Activated naive CD8-positive, alpha-beta T cell (primary cell): ENCODE results near the gene GAL.

Source experiments
- H3K27ac Mint-ChIP-seq: one replicate; pipeline ENCODE4 v1.8.0; 2021; ENCODE audit warnings: mixed read lengths
- H3K27me3 Mint-ChIP-seq: one replicate; pipeline ENCODE4 v1.8.0; 2021; ENCODE audit warnings: mixed read lengths
- H3K36me3 Mint-ChIP-seq: one replicate; pipeline ENCODE4 v1.8.0; 2021; ENCODE audit warnings: mixed read lengths
- H3K4me1 Mint-ChIP-seq: one replicate; pipeline ENCODE4 v1.8.0; 2021; ENCODE audit warnings: low read depth, mixed read lengths
- H3K4me3 Mint-ChIP-seq: one replicate; pipeline ENCODE4 v1.8.0; 2021; ENCODE audit warnings: mild to moderate bottlenecking, mixed read lengths
- H3K9me3 Mint-ChIP-seq: one replicate; pipeline ENCODE4 v1.8.0; 2021; ENCODE audit warnings: low read depth, mixed read lengths

The GAL gene

GRCh38 chr11:68683536-68684384 is 584 bp upstream of the GAL start:
- H3K9me3 Mint-ChIP-seq: no peaks in the 10 kb centered on the region
- no peaks in the 10 kb centered on the region for H3K4me1 Mint-ChIP-seq
- no peak overlapping the region for H3K4me3 Mint-ChIP-seq
- peaks cover 14% of the 10 kb centered on the region for H3K27me3 Mint-ChIP-seq
- H3K36me3 Mint-ChIP-seq: no peaks in the 10 kb centered on the region
- H3K27ac Mint-ChIP-seq: no peak overlapping the region

DNA sequence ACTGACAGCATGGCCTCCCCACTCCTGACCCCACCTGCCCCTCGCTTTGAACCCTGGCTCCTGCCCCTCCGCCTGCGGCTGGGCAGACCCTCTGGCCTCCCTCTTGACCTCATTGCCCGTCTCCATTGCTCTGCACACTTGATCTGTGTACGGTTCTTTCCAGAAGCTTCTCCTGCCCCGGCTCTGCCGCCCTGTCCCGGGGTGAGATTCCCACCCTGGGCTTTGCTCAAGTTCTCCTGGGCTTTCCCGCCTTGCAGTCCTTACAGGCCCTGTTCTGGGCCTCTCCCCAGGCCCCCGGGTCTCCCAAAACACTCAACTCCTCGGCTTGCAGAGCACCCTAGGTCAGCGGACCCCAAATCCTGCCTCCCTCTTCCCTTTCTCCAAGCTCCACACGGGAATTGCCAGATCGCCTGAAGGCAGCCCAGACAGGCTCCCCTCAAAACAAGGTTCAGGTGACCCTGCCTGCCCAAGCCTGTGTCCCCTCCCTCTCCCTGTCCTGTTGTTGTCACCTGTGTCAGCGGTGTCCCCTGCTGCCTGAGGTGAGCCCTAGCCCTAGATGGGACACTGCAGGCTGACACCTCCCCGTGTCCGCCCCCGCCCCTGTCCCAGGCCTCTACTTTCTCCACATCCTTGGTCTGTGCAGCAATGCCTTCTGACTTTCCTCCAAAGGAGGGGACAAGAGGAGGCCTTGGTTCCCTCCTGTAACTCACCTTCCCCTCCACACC is 1.5 kb downstream of the GAL start:
- Mint-ChIP-seq H3K9me3 (no peaks in the 10 kb centered on the region), H3K4me3 (peak overlapping the region; percentile 63), H3K4me1 (peaks cover 14% of the 10 kb centered on the region), H3K27ac (peak overlapping the region; percentile 54), H3K36me3 (no peaks in the 10 kb centered on the region), H3K27me3 (peaks cover 14% of the 10 kb centered on the region)

GRCh38 chr11:68686486-68686885 is 2.1 kb downstream of the GAL start:
- Mint-ChIP-seq H3K27me3 (peaks cover 14% of the 10 kb centered on the region), H3K4me1 (peaks cover 20% of the 10 kb centered on the region), H3K4me3 (peak overlapping the region; percentile 50), H3K36me3 (no peaks in the 10 kb centered on the region), H3K27ac (no peak overlapping the region), H3K9me3 (no peaks in the 10 kb centered on the region)

DNA sequence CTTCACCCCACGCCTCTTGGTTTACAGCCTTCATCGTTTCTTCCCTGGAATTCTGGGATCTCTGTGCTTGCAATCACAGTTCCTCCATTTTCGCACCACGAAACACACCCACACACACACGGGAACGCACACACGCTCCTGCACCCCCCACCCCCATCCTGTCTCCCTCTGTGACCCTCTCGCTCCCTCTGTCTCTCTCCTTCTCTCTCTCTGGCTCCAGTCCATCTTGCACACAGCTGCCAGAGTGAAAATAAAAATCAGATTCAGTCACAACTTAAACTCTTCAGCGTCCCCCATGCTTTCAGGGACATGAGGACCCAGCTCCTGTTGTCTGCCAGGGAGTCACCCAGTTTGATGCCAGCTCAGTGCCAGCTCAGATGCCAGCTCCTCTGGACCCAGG is 3.0 kb downstream of the GAL start:
- H3K27me3 Mint-ChIP-seq: peaks cover 12% of the 10 kb centered on the region
- H3K4me1 Mint-ChIP-seq: peaks cover 22% of the 10 kb centered on the region
- no peak overlapping the region for H3K4me3 Mint-ChIP-seq
- no peaks in the 10 kb centered on the region for H3K36me3 Mint-ChIP-seq
- H3K9me3 Mint-ChIP-seq: no peaks in the 10 kb centered on the region
- no peak overlapping the region for H3K27ac Mint-ChIP-seq

DNA sequence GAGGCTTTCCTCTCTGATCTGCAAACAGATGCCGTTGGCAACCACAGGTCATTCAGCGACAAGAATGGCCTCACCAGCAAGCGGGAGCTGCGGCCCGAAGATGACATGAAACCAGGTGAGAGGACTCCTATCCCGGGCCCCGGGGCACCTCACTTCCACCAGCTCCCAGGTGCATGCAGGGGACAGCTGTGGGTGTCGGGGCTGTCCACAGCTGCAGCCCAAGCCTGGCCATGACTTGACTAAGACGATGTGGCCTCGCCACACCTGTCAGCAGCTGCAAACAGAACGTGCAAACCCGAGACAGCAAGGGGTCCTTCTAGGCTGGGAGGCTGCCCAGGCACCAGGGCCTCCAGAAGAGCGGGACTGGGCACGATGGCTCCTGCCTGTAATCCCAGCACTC is 3.6 kb downstream of the GAL start:
- Mint-ChIP-seq H3K27ac (no peak overlapping the region), H3K27me3 (peaks cover 9% of the 10 kb centered on the region), H3K9me3 (no peaks in the 10 kb centered on the region), H3K36me3 (no peaks in the 10 kb centered on the region), H3K4me1 (peaks cover 23% of the 10 kb centered on the region), H3K4me3 (no peak overlapping the region)

DNA sequence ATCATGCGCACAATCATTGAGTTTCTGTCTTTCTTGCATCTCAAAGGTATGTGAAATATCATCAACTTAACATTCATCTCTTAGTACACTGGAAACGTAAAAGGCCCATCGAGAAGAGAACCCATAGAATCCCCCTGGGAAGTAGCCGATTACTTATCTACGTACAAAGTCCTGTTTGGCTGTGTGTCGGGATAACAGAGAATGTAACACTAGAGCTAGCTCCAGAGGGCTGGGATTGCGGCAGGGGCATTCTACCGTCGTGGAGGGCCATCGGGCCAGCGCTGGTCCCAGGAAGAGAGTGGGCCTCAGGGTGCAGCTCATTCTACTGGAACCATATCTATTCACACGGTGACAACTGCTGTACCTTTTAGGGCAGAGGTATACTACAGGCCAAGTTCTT is 4.5 kb downstream of the GAL start:
- H3K4me1 Mint-ChIP-seq: peaks cover 23% of the 10 kb centered on the region
- no peak overlapping the region for H3K4me3 Mint-ChIP-seq
- no peak overlapping the region for H3K27ac Mint-ChIP-seq
- no peaks in the 10 kb centered on the region for H3K9me3 Mint-ChIP-seq
- H3K27me3 Mint-ChIP-seq: peaks cover 9% of the 10 kb centered on the region
- H3K36me3 Mint-ChIP-seq: no peaks in the 10 kb centered on the region

DNA sequence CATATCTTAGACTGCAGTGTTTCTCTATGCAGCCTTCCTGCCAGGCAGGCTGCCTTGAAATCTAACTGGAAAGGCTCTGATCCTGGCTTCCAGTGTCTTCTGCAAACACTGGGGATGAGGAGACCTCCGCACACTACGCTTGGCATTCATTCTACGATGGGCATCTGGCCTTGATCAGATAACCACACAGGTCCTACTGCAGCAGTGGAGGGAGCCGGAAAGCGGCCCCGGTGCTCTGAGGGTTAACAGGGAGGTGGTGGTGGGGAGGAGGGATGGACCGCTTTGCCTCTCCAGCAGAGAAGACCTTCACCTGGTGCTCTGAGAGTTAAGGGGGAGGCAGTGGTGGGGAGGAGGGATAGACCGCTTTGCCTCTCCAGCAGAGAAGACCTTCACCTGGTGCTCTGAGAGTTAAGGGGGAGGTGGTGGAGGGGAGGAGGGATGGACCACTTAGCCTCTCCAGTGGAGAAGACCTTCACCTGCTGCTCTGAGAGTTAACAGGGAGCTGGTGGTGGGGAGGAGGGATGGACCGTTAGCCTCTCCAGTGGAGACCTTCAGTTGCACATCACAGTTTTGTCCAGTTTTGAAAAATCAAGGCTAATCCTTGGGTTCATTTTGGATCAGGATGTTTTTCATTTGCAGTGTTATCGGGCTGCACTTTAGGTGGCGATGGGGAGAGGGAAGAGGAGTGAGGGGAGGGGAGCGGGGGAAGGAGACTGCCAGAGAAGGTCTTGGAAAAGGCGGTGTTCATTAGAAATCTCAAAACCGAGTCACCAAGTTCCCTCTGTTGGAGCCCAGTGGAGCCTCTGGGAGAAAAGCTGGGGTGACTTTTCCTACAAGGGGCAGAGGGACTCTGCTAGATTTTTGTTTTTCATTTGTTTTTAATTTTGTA is 5.6 kb downstream of the GAL start:
- Mint-ChIP-seq H3K4me3 (peak overlapping the region; percentile 64), H3K27ac (no peak overlapping the region), H3K27me3 (peaks cover 9% of the 10 kb centered on the region), H3K4me1 (peaks cover 23% of the 10 kb centered on the region), H3K9me3 (no peaks in the 10 kb centered on the region), H3K36me3 (peaks cover 2% of the 10 kb centered on the region)

GRCh38 chr11:68690671-68691401 is 6.5 kb downstream of the GAL start:
- H3K9me3 Mint-ChIP-seq: no peaks in the 10 kb centered on the region
- H3K4me3 Mint-ChIP-seq: peak overlapping the region; percentile 64
- H3K27me3 Mint-ChIP-seq: peaks cover 8% of the 10 kb centered on the region
- peaks cover 3% of the 10 kb centered on the region for H3K36me3 Mint-ChIP-seq
- no peak overlapping the region for H3K27ac Mint-ChIP-seq
- peaks cover 23% of the 10 kb centered on the region for H3K4me1 Mint-ChIP-seq

GRCh38 chr11:68691402-68691784 is 7.0 kb downstream of the GAL start:
- H3K27me3 Mint-ChIP-seq: peaks cover 3% of the 10 kb centered on the region
- peaks cover 23% of the 10 kb centered on the region for H3K4me1 Mint-ChIP-seq
- H3K9me3 Mint-ChIP-seq: peaks cover 4% of the 10 kb centered on the region
- peak overlapping the region; percentile 21 for H3K4me3 Mint-ChIP-seq
- no peak overlapping the region for H3K27ac Mint-ChIP-seq
- H3K36me3 Mint-ChIP-seq: peaks cover 6% of the 10 kb centered on the region

- Mint-ChIP-seq H3K27me3 (peaks cover 2% of the 10 kb centered on the region), H3K4me1 (peaks cover 23% of the 10 kb centered on the region), H3K36me3 (peaks cover 7% of the 10 kb centered on the region), H3K9me3 (peaks cover 5% of the 10 kb centered on the region), H3K27ac (no peak overlapping the region), H3K4me3 (no peak overlapping the region)
These were observed 7.8 kb downstream of the GAL start for GRCh38 chr11:68692115-68692514.

DNA sequence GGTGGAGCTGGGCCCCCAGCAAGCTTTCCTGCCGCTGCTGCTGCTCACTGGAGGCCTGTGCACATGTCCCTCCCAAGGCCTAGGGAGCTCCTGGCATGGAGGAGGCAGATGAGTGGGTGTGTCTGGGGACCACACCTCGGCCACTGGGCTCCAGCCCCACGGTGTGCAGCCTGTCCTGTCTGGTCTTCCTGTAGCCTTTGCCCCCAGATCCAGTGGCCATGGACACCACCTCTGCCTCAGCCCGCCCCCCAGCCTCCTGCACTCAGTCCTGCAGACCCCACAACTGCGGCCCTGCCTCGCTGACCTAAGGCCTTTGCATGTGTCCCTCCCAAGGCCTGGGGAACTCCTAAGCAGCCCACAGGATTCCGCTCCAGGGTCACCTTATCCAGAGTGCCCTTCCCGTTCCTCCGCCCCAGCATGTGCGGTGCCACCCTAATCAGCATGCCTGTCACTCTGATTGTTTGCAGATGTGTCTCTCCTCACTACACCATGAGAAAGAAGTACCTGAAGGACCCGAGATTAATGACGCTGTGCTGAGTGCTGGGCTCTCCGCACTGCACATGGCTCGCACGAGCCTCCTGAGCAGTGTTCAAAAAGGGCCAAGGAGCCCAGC is 8.6 kb downstream of the GAL start:
- peaks cover 5% of the 10 kb centered on the region for H3K9me3 Mint-ChIP-seq
- peaks cover 3% of the 10 kb centered on the region for H3K27me3 Mint-ChIP-seq
- H3K4me3 Mint-ChIP-seq: no peak overlapping the region
- H3K4me1 Mint-ChIP-seq: peaks cover 23% of the 10 kb centered on the region
- peaks cover 7% of the 10 kb centered on the region for H3K36me3 Mint-ChIP-seq
- H3K27ac Mint-ChIP-seq: no peak overlapping the region

DNA sequence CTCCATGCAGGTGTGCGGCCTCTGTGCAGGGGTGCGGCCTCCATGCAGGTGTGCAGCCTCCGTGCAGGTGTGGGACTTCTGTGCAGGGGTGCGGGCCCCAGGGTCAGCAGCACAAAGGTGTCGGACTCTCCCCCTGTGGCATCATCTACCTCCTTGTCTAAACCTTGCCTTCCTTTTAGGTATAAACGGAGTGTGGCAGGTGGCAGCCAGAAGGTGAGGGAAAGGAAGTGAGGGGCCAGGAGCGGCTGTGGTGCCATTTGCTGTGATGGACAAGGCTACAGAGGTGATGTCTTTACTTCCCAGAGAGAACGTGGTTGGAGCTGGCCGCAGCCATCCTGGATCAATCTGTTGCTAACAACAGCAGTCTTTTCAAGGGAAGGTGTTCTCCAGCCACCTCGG is 9.1 kb downstream of the GAL start:
- Mint-ChIP-seq H3K9me3 (peaks cover 5% of the 10 kb centered on the region), H3K27me3 (peaks cover 3% of the 10 kb centered on the region), H3K4me1 (peaks cover 23% of the 10 kb centered on the region), H3K4me3 (no peak overlapping the region), H3K27ac (no peak overlapping the region), H3K36me3 (peaks cover 7% of the 10 kb centered on the region)

DNA sequence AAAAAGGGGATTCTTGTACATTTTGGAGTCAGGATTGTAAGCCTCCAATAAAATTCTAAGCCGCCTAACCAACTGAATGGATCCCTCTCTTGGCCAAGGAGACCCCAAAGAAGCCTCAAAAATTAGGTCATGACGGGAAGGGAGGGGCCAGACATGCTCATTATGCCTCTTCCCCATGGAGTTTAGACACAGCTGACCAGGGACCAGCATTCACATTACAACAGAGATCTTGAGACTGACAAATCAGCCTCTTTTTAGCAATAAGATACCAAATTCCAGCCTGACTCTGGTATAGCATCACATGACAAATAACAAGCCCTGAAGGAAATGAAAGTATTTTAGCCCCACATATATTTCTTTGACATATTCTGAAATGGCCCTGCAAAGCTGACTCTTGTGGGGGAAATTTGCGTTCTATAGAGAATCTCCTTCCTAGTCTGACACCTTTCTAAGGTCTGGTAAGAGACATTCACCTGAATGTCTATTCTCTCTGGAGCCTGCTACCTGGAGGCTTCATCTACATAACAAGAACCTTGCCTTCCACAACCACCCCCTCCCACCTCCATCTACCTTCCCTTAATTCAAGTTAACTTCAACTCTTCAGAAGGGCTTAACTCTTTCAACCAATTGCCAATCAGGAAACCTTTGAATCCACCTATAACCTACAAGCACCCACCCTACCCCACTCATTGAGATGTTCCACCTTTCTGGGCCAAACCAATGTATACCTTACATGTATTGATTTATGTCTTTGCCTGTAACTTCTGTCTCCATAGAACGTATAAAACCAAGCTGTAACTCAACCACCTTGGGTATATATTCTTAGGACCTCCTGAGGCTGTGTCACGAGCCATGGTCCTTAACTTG is 10.3 kb downstream of the GAL start:
- peaks cover 5% of the 10 kb centered on the region for H3K9me3 Mint-ChIP-seq
- H3K4me3 Mint-ChIP-seq: no peak overlapping the region
- H3K27me3 Mint-ChIP-seq: peaks cover 3% of the 10 kb centered on the region
- no peak overlapping the region for H3K27ac Mint-ChIP-seq
- H3K36me3 Mint-ChIP-seq: peaks cover 7% of the 10 kb centered on the region
- H3K4me1 Mint-ChIP-seq: peaks cover 20% of the 10 kb centered on the region
